DMS53 treated with DMSO at 0.1 percent for 48 hours (cell line): Measurements from ENCODE around the gene PDCD6IP.
"Not testable (repeated sequence)": the region's sequence is repeated elsewhere in the genome, so short reads cannot be mapped to it uniquely, and the experiment has no call there.

ENCODE experiments used
- DNase-seq: peaks from one replicate; lab custom pipeline; 2025; ENCODE audit not compliant: unreplicated experiment; lab: John Stamatoyannopoulos, UW

PDCD6IP gene

GRCh38 chr3:33798418-33799201 is at the start of gene PDCD6IP:
Gene PDCD6IP (plus strand): TSS chr3:33798630. CDS start chr3:33798729, 99 bp downstream.
- peak; percentile 56 for DNase-seq

GRCh38 chr3:33749546-33750210 is 48.8 kb upstream of the PDCD6IP start:
- no peak for DNase-seq

GRCh38 chr3:33750211-33750548 is 48.2 kb upstream of the PDCD6IP start:
- DNase-seq: no peak

- no peak for DNase-seq
These were observed 47.1 kb upstream of the PDCD6IP start for GRCh38 chr3:33751336-33751735.

GRCh38 chr3:33754391-33754790 is 44.0 kb upstream of the PDCD6IP start:
- DNase-seq: not testable (repeated sequence)

GRCh38 chr3:33758281-33758680 is 40.1 kb upstream of the PDCD6IP start:
- DNase-seq: no peak

- DNase-seq: no peak
These were observed 39.6 kb upstream of the PDCD6IP start for GRCh38 chr3:33758864-33759263.

- DNase-seq: no peak
These were observed 29.7 kb upstream of the PDCD6IP start for GRCh38 chr3:33768578-33769330.

GRCh38 chr3:33773637-33774036 is 24.8 kb upstream of the PDCD6IP start:
- DNase-seq: no peak

- DNase-seq: no peak
These were observed 23.1 kb upstream of the PDCD6IP start for GRCh38 chr3:33775363-33775762.

- no peak for DNase-seq
These were observed 20.4 kb upstream of the PDCD6IP start for GRCh38 chr3:33777996-33778395.

- no peak for DNase-seq
These were observed 18.7 kb upstream of the PDCD6IP start for GRCh38 chr3:33779751-33780150.

- not testable (repeated sequence) for DNase-seq
These were observed 17.0 kb upstream of the PDCD6IP start for GRCh38 chr3:33781413-33781812.

- DNase-seq: no peak
These were observed 11.7 kb upstream of the PDCD6IP start for GRCh38 chr3:33786565-33787327.

- peak; percentile 12 for DNase-seq
These were observed 11.0 kb upstream of the PDCD6IP start for GRCh38 chr3:33787328-33788009.

GRCh38 chr3:33789183-33789954 is 9.1 kb upstream of the PDCD6IP start:
- DNase-seq: no peak

- DNase-seq: no peak
These were observed 8.3 kb upstream of the PDCD6IP start for GRCh38 chr3:33790091-33790490.

- DNase-seq: peak; percentile 34
These were observed 6.8 kb upstream of the PDCD6IP start for GRCh38 chr3:33791477-33792166.
